OCI-LY1 (cell line): ENCODE results near the gene NHERF2.

ENCODE experiments used
- EZH2 ChIP-seq: fragments of 200-600 bp; sonication (generic), shearing (Covaris generic); IDR thresholded peaks from 2 replicates; pipeline ENCODE4 v1.8.0; 2017; ENCODE audit warnings: borderline replicate concordance, mixed run types, mild to moderate bottlenecking, antibody characterized with exemption, low read length, moderate library complexity, mixed read lengths
- TF ChIP-seq, protein P1 (sequence below): fragments of 200-600 bp; sonication (generic), shearing (Covaris generic); IDR thresholded peaks from 2 replicates; pipeline ENCODE4 v1.5.1; 2017; ENCODE audit warnings: mild to moderate bottlenecking, antibody characterized with exemption, low read length, moderate library complexity, mixed read lengths

DNA sequence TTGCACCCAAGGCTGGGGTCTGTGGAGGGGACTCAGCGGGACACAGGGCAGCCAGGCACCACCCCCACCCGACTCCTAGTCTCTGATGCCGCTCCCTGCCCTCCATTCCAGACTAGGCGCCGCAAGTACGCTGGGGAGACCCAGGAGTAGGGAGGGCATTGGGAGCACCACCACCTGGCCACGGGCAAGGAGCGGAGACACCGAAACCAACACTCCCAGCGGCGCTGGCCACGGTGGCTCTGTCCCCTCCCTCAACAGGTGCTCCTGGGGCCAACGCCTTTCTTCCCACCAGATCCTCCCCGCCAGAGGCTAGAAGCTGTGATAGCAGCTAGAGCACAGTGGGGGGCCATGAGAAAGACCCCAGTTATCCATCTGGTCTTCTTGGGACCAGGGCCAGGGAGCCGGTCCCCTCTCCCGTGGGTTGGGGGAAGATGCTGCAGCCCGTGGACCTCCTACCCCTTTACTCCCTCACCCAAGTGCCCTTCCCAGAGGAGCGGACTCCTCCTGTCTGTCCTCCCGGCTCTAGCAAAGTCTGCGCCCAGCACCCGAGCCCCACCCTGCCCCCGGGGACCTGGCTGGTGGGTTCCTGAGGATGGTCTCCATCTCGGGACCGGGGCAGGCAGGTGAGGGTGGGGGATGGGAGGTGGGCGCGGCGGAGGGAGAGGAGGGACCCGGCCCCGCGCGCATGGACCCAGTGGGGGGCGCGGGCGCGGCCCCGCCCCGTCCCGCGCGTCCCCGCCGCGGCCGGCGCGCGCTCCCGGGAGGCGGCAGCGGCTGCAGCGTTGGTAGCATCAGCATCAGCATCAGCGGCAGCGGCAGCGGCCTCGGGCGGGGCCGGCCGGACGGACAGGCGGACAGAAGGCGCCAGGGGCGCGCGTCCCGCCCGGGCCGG, 37.2 kb upstream of the NHERF2 start, which contains the start of gene SYNGR3:
- TF ChIP-seq EZH2 = no peak
- TF ChIP-seq, protein P1, sequence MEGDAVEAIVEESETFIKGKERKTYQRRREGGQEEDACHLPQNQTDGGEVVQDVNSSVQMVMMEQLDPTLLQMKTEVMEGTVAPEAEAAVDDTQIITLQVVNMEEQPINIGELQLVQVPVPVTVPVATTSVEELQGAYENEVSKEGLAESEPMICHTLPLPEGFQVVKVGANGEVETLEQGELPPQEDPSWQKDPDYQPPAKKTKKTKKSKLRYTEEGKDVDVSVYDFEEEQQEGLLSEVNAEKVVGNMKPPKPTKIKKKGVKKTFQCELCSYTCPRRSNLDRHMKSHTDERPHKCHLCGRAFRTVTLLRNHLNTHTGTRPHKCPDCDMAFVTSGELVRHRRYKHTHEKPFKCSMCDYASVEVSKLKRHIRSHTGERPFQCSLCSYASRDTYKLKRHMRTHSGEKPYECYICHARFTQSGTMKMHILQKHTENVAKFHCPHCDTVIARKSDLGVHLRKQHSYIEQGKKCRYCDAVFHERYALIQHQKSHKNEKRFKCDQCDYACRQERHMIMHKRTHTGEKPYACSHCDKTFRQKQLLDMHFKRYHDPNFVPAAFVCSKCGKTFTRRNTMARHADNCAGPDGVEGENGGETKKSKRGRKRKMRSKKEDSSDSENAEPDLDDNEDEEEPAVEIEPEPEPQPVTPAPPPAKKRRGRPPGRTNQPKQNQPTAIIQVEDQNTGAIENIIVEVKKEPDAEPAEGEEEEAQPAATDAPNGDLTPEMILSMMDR = no peak
